ENCODE measurements around the gene PRDM16. TPM values are rescaled to one million over a fixed set of nuclear protein-coding genes. Genes with fewer than 3 reads are reported as not detected.

PRDM16 gene
- total and polyA plus RNA-seq, 4 donors: 0.05 to 0.67 (median 0.19) TPM

DNA sequence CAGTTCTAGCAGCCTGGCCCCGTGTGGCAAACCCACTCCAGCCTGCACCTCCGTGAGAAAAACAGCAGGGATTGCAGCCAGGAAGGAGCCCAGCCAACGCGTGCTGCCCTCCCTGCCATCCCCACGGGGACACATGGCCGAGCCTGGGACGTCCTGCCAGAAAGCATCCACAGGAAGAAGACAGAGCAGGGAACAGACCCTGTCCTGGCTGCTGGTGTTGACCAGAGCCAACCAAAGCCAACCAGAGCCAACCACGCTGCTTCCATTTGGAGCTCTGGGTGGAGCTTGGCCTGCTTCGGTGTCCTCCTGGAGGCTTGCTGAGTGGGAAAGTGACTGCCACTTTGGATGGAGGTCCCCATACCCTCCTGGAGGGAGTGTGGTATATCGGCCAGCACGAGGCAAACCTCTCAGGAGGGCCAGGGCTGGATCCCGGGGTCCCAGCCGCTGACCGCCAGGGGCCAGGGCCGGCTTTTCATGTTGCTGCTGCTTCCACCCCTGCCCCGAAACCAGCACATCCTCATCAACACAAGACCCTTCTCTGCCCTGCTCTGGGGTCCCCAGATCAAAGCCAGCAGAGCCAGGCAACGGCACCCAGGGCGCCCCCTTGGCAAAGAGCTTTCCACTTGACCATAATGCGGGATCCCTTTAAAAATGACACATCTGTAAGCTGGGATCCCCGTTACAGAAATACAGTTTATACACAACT, 304.9 kb downstream of the PRDM16 start:
- no peak overlapping the region for H3K4me3 ChIP-seq (ENCODE audit: low read depth in 1 of 3, low read length in 3 of 3)
- H3K9ac ChIP-seq (ENCODE audit: low read depth in 1 of 2, low read length in 2 of 2): no peak overlapping the region
- H3K27ac ChIP-seq (ENCODE audit: low read depth in 1 of 2, low read length in 2 of 2): no peak overlapping the region
- no peaks in the 10 kb centered on the region for H3K4me1 ChIP-seq (ENCODE audit: control insufficient read depth in 4 of 4, insufficient read depth in 4 of 4, low read length in 3 of 4)
- no peaks in the 10 kb centered on the region for H3K9me3 ChIP-seq (ENCODE audit: control insufficient read depth in 4 of 4, low read length in 3 of 4)
- H3K27me3 ChIP-seq (ENCODE audit: control insufficient read depth in 4 of 4, insufficient read depth in 4 of 4, low read length in 3 of 4): peaks cover 0 to 5% (median 0%) of the 10 kb centered on the region in 4 donors
- no peak for DNase-seq (ENCODE audit: low spot score)
- WGBS: 86% methylated on average over 20 of the region's 20 CpGs
- TF ChIP-seq FOXA2 (IDR thresholded peaks at IDR 0.05) (no peak), ZBTB33 (IDR thresholded peaks at IDR 0.05) (no peak), RXRA (IDR thresholded peaks at IDR 0.05) (no peak), YY1 (IDR thresholded peaks at IDR 0.05) (no peak), FOXA1 (IDR thresholded peaks at IDR 0.05) (no peak), HNF4A (conservative IDR thresholded peaks at IDR 0.05) (no peak), JUND (IDR thresholded peaks at IDR 0.05) (no peak), TAF1 (conservative IDR thresholded peaks at IDR 0.05) (no peak), ATF3 (IDR thresholded peaks at IDR 0.05) (no peak), RAD21 (IDR thresholded peaks at IDR 0.05) (no peak), EGR1 (IDR thresholded peaks at IDR 0.05; ENCODE audit: low read depth in 2 of 2) (no peak), NR2F2 (IDR thresholded peaks at IDR 0.05) (no peak), SP1 (IDR thresholded peaks at IDR 0.05) (no peak)
- TF ChIP-seq, protein P1, sequence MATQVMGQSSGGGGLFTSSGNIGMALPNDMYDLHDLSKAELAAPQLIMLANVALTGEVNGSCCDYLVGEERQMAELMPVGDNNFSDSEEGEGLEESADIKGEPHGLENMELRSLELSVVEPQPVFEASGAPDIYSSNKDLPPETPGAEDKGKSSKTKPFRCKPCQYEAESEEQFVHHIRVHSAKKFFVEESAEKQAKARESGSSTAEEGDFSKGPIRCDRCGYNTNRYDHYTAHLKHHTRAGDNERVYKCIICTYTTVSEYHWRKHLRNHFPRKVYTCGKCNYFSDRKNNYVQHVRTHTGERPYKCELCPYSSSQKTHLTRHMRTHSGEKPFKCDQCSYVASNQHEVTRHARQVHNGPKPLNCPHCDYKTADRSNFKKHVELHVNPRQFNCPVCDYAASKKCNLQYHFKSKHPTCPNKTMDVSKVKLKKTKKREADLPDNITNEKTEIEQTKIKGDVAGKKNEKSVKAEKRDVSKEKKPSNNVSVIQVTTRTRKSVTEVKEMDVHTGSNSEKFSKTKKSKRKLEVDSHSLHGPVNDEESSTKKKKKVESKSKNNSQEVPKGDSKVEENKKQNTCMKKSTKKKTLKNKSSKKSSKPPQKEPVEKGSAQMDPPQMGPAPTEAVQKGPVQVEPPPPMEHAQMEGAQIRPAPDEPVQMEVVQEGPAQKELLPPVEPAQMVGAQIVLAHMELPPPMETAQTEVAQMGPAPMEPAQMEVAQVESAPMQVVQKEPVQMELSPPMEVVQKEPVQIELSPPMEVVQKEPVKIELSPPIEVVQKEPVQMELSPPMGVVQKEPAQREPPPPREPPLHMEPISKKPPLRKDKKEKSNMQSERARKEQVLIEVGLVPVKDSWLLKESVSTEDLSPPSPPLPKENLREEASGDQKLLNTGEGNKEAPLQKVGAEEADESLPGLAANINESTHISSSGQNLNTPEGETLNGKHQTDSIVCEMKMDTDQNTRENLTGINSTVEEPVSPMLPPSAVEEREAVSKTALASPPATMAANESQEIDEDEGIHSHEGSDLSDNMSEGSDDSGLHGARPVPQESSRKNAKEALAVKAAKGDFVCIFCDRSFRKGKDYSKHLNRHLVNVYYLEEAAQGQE (IDR thresholded peaks at IDR 0.05): no peak
- TF ChIP-seq, protein P2, sequence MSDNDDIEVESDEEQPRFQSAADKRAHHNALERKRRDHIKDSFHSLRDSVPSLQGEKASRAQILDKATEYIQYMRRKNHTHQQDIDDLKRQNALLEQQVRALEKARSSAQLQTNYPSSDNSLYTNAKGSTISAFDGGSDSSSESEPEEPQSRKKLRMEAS (IDR thresholded peaks at IDR 0.05): no peak
- TF ChIP-seq, protein P3, sequence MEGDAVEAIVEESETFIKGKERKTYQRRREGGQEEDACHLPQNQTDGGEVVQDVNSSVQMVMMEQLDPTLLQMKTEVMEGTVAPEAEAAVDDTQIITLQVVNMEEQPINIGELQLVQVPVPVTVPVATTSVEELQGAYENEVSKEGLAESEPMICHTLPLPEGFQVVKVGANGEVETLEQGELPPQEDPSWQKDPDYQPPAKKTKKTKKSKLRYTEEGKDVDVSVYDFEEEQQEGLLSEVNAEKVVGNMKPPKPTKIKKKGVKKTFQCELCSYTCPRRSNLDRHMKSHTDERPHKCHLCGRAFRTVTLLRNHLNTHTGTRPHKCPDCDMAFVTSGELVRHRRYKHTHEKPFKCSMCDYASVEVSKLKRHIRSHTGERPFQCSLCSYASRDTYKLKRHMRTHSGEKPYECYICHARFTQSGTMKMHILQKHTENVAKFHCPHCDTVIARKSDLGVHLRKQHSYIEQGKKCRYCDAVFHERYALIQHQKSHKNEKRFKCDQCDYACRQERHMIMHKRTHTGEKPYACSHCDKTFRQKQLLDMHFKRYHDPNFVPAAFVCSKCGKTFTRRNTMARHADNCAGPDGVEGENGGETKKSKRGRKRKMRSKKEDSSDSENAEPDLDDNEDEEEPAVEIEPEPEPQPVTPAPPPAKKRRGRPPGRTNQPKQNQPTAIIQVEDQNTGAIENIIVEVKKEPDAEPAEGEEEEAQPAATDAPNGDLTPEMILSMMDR (IDR thresholded peaks at IDR 0.05; ENCODE audit: low read depth, low read length, missing input control): no peak
- H3K36me3 ChIP-seq (ENCODE audit: control insufficient read depth in 4 of 4, insufficient read depth in 3 of 4, low read depth in 1 of 4, low read length in 3 of 4): no peaks in the 10 kb centered on the region
